DND-41 (cell line): ENCODE measurements around the gene FADS6.

ENCODE experiments used
- ATAC-seq: fragments of 200-7000 bp; cut with Tn5 transposase; 3 replicates; pipeline ENCODE4 v1.9.1; 2021; ENCODE audit warnings: low read depth; ENCODE audit not compliant: insufficient read depth
- DNase-seq: peaks from one replicate; pipeline ENCODE4 v3.0.0-alpha.2; 2020
- H2AFZ ChIP-seq: 2 replicates; pipeline ENCODE4 v1.6.0; 2012; ENCODE audit warnings: low read depth, low read length
- H3K27ac ChIP-seq: 2 replicates; pipeline ENCODE4 v1.5.1; 2012; ENCODE audit warnings: low read length, inconsistent platforms
- H3K27me3 ChIP-seq: fragments of 200-600 bp; sonication (generic); 2 replicates; pipeline ENCODE4 v1.6.0; 2012; ENCODE audit warnings: low read length, mild to moderate bottlenecking, inconsistent platforms; ENCODE audit not compliant: insufficient read depth, poor library complexity
- H3K36me3 ChIP-seq: 2 replicates; pipeline ENCODE4 v1.5.1; 2012; ENCODE audit warnings: low read length, inconsistent platforms; ENCODE audit not compliant: insufficient read depth
- H3K4me1 ChIP-seq: 2 replicates; pipeline ENCODE4 v1.5.1; 2012; ENCODE audit warnings: mild to moderate bottlenecking, low read length; ENCODE audit not compliant: insufficient read depth
- H3K4me2 ChIP-seq: 2 replicates; pipeline ENCODE4 v1.6.0; 2012; ENCODE audit warnings: mild to moderate bottlenecking, moderate library complexity, low read length, inconsistent platforms; ENCODE audit not compliant: insufficient read depth
- H3K4me3 ChIP-seq, 2 experiments: fragments of 200-600 bp in 1 of 2; shearing (Covaris generic) in 1 of 2; 2 replicates each; pipeline ENCODE4 v1.5.1; 2012 to 2016; ENCODE audit warnings: inconsistent platforms in 2 of 2, low read length in 2 of 2, mild to moderate bottlenecking in 2 of 2, low read depth in 1 of 2, moderate library complexity in 1 of 2
- H3K79me2 ChIP-seq: 2 replicates; pipeline ENCODE4 v1.6.0; 2012; ENCODE audit warnings: low read length, inconsistent platforms; ENCODE audit not compliant: insufficient read depth
- H3K9ac ChIP-seq: 2 replicates; pipeline ENCODE4 v1.6.0; 2012; ENCODE audit warnings: low read depth, mild to moderate bottlenecking, inconsistent platforms, low read length, moderate library complexity
- H3K9me3 ChIP-seq: 2 replicates; pipeline ENCODE4 v1.5.1; 2012; ENCODE audit warnings: low read length, moderate library complexity, mild to moderate bottlenecking, inconsistent platforms; ENCODE audit not compliant: insufficient read depth, severe bottlenecking
- H4K20me1 ChIP-seq: 2 replicates; pipeline ENCODE4 v1.6.0; 2012; ENCODE audit warnings: low read length; ENCODE audit not compliant: insufficient read depth
- CTCF ChIP-seq: IDR thresholded peaks from 2 replicates; pipeline ENCODE4 v1.5.1; 2012; ENCODE audit warnings: borderline replicate concordance, low read length, moderate library complexity, mild to moderate bottlenecking; ENCODE audit not compliant: poor library complexity, severe bottlenecking; ENCODE audit errors: extremely low read depth
- EZH2 ChIP-seq: IDR thresholded peaks from 3 replicates; pipeline ENCODE4 v1.6.1; 2012; ENCODE audit warnings: borderline replicate concordance, low read depth, mild to moderate bottlenecking, moderate library complexity, low read length, inconsistent platforms; ENCODE audit not compliant: severe bottlenecking

Gene FADS6

GRCh38 chr17:74848656-74849399 lies 44.6 kb downstream of the FADS6 start:
- Histone ChIP-seq H3K9me3 (no peaks in the 10 kb centered on the region), H3K27me3 (no peaks in the 10 kb centered on the region), H3K4me2 (no peak overlapping the region), H3K36me3 (no peaks in the 10 kb centered on the region), H3K9ac (no peak overlapping the region), H2AFZ (no peak overlapping the region), H3K4me1 (peaks cover 13% of the 10 kb centered on the region), H3K79me2 (no peaks in the 10 kb centered on the region), H3K27ac (no peak overlapping the region), H3K4me3 (no peak overlapping the region), H4K20me1 (peaks cover 8% of the 10 kb centered on the region; the same call in 1 of the 2 replicates)
- ATAC-seq (no peak), DNase-seq (no peak)
- TF ChIP-seq CTCF, result no peak
- no peak for TF ChIP-seq EZH2

DNA sequence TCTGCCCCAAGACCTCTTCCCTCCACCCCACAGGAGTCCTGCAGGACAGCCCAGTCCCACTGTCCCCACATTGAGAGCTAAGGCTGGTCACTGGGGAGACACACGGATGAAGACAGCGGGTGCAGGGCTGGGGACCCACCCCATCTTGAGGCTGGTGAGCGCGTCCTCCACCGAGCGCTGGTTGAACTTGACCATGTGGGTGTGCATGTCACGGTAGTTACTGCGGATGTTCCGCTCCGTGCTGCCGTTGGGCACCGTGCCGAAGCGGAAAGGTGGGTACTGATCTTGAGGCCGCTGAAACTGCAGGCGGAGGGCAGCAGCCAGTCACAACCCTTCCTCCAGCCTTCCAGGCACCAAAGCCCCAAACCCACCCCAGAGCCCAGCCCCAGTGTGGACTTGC lies 46.8 kb downstream of the FADS6 start:
- ATAC-seq (no peak), DNase-seq (no peak)
- H3K27ac ChIP-seq, result no peak overlapping the region
- H3K79me2 ChIP-seq, result no peaks in the 10 kb centered on the region
- H4K20me1 ChIP-seq, result peaks cover 7% of the 10 kb centered on the region; the same call in 1 of the 2 replicates
- H3K36me3 ChIP-seq, result no peaks in the 10 kb centered on the region
- H2AFZ ChIP-seq, result no peak overlapping the region
- TF ChIP-seq EZH2 (no peak), CTCF (no peak)
- H3K9ac ChIP-seq, result no peak overlapping the region
- no peak overlapping the region for H3K4me3 ChIP-seq
- no peaks in the 10 kb centered on the region for H3K4me1 ChIP-seq
- H3K4me2 ChIP-seq, result no peak overlapping the region
- no peaks in the 10 kb centered on the region for H3K27me3 ChIP-seq
- H3K9me3 ChIP-seq, result no peaks in the 10 kb centered on the region

DNA sequence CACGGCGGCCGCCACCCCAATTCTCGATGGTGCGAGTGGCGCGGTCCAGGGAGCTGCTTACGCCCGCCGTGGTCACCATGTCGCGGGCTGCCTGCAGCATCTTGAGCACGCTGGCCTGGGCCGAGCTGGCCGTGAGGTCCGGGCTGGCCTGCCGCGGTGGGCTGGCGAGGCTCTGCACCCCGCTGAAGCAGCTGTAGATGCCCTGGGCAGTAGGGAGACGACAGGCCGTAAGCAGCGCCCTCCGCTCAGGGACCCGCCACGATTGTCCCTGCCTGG lies 50.1 kb downstream of the FADS6 start:
- no peak for ATAC-seq
- Histone ChIP-seq H4K20me1 (peaks cover 2% of the 10 kb centered on the region; the same call in 1 of the 2 replicates), H3K4me1 (no peaks in the 10 kb centered on the region), H3K27ac (no peak overlapping the region), H3K9ac (no peak overlapping the region), H3K4me3 (no peak overlapping the region), H3K27me3 (no peaks in the 10 kb centered on the region), H3K9me3 (no peaks in the 10 kb centered on the region), H3K36me3 (no peaks in the 10 kb centered on the region), H3K79me2 (no peaks in the 10 kb centered on the region), H2AFZ (no peak overlapping the region), H3K4me2 (no peak overlapping the region)
- DNase-seq, result no peak
- no peak for TF ChIP-seq CTCF
- TF ChIP-seq EZH2, result no peak
